ENCODE measurements around the gene RIPPLY3. TPM values are rescaled to one million over a fixed set of nuclear protein-coding genes. Genes with fewer than 3 reads are reported as not detected.

RIPPLY3 gene
- total and polyA plus RNA-seq, 7 donors: not detected

DNA sequence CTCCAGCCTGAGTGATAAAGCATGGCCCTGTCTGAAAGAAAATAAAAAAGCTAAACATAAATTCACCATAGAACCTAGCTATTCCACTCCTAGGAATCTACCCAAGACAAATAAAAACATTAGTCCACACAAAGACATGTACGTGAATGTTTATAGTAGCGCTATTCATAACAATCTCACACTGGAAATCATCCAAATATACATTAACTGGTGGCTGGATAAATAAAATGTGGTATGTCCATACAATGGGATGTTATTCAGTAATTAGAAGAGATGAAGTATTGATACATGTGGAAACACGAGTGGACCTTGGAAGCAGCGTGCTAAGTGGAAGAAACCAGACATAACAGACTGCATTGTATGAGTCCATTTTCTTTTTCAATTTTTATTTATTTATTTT, 29.7 kb downstream of the RIPPLY3 start:
- no peak for ATAC-seq
- intact Hi-C loops (cut with DNase I): no loop called here
- WGBS, 3 donors: 90 to 96% (median 93%) methylated on average over 4 of the region's 4 CpGs

DNA sequence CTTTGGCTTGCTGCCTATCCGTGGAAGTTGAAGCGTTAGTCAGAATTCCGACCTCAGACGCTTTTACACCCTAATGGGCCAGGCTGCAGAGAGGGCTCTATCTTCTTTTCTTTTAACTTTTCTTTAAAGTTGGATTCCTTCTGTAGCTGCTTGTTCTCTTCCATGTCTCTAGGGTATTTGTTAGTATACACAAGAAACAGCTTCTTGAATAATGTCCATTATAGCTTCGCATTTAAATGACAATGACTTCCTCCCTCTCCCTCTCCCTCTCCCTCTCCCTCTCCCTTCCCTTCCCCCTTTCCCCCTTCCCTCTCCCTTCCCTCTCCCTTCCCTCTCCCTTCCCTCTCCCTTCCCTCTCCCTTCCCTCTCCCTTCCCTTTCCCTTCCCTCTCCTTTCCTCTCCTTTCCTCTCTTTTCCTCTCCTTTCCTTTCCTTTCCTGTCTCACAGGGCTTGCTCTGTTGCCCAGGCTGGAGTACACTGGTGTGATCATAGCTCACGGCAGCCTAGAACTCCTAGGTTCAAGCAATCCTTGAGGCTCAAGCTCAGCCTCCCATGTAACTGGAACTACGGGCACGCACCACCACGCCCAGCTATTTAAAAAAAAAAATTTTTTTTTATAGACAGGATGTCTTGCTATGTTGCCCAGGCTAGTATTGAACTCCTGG, 33.0 kb downstream of the RIPPLY3 start:
- intact Hi-C loops (cut with DNase I): no loop called here
- no peak overlapping the region for H3K27ac ChIP-seq
- no peaks in the 10 kb centered on the region for H3K27me3 ChIP-seq (ENCODE audit: insufficient read depth in 3 of 3, low read length in 2 of 3)
- TF ChIP-seq, protein P1, sequence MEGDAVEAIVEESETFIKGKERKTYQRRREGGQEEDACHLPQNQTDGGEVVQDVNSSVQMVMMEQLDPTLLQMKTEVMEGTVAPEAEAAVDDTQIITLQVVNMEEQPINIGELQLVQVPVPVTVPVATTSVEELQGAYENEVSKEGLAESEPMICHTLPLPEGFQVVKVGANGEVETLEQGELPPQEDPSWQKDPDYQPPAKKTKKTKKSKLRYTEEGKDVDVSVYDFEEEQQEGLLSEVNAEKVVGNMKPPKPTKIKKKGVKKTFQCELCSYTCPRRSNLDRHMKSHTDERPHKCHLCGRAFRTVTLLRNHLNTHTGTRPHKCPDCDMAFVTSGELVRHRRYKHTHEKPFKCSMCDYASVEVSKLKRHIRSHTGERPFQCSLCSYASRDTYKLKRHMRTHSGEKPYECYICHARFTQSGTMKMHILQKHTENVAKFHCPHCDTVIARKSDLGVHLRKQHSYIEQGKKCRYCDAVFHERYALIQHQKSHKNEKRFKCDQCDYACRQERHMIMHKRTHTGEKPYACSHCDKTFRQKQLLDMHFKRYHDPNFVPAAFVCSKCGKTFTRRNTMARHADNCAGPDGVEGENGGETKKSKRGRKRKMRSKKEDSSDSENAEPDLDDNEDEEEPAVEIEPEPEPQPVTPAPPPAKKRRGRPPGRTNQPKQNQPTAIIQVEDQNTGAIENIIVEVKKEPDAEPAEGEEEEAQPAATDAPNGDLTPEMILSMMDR (IDR thresholded peaks at IDR 0.05): no peak
- no peaks in the 10 kb centered on the region for H3K36me3 ChIP-seq (ENCODE audit: insufficient read depth in 1 of 2, low read depth in 1 of 2)
- no peaks in the 10 kb centered on the region for H3K9me3 ChIP-seq
- ATAC-seq (no peak), DNase-seq (no peak)
- 63 to 65% (median 64%) methylated on average over 9 of the region's 9 CpGs for WGBS, 3 donors
- H3K4me1 ChIP-seq: no peaks in the 10 kb centered on the region
- H3K4me3 ChIP-seq: no peak overlapping the region

More for the DNA sequence above, 29.7 kb downstream of the RIPPLY3 start:
- no peak for DNase-seq
- H3K27ac ChIP-seq: no peak overlapping the region
- H3K36me3 ChIP-seq (ENCODE audit: insufficient read depth in 1 of 2, low read depth in 1 of 2): no peaks in the 10 kb centered on the region
- no peaks in the 10 kb centered on the region for H3K4me1 ChIP-seq
- H3K9me3 ChIP-seq: no peaks in the 10 kb centered on the region
- no peak overlapping the region for H3K4me3 ChIP-seq
- no peaks in the 10 kb centered on the region for H3K27me3 ChIP-seq (ENCODE audit: insufficient read depth in 3 of 3, low read length in 2 of 3)
- TF ChIP-seq, protein P1 (IDR thresholded peaks at IDR 0.05): no peak

- TF ChIP-seq, protein P1 (IDR thresholded peaks at IDR 0.05): no peak
- ATAC-seq (no peak), DNase-seq (no peak)
- Histone ChIP-seq H3K4me3 (no peak overlapping the region), H3K27ac (no peak overlapping the region), H3K4me1 (no peaks in the 10 kb centered on the region), H3K9me3 (no peaks in the 10 kb centered on the region), H3K27me3 (ENCODE audit: insufficient read depth in 3 of 3, low read length in 2 of 3) (no peaks in the 10 kb centered on the region), H3K36me3 (ENCODE audit: insufficient read depth in 1 of 2, low read depth in 1 of 2) (no peaks in the 10 kb centered on the region)
- WGBS, 3 donors: 92 to 94% (median 94%) methylated on average over 3 of the region's 3 CpGs
- intact Hi-C loops (cut with DNase I): no loop called here
These were observed 33.7 kb downstream of the RIPPLY3 start for GRCh38 chr21:37040212-37040611.

- Histone ChIP-seq H3K4me3 (no peak overlapping the region), H3K27me3 (ENCODE audit: insufficient read depth in 3 of 3, low read length in 2 of 3) (no peaks in the 10 kb centered on the region), H3K36me3 (ENCODE audit: insufficient read depth in 1 of 2, low read depth in 1 of 2) (no peaks in the 10 kb centered on the region), H3K4me1 (no peaks in the 10 kb centered on the region), H3K9me3 (no peaks in the 10 kb centered on the region), H3K27ac (no peak overlapping the region)
- TF ChIP-seq, protein P1 (IDR thresholded peaks at IDR 0.05): no peak
- DNase-seq (no peak), ATAC-seq (no peak)
- intact Hi-C loops (cut with DNase I): no loop called here
- 94 to 96% (median 95%) methylated on average over 4 of the region's 4 CpGs for WGBS, 3 donors
These were observed 35.3 kb downstream of the RIPPLY3 start for GRCh38 chr21:37041706-37042271.
